ENCODE data around the gene CD40.

CD40 gene

GRCh38 chr20:46117704-46118467 is at the start of gene CD40:
TSS of gene CD40 (plus strand) at chr20:46118314. CDS start at chr20:46118344, 30 bp downstream.
- TF ChIP-seq GATA2 (IDR thresholded peaks at IDR 0.05; ENCODE audit: low read depth, low read length) (no peak), GATA3 (IDR thresholded peaks at IDR 0.05; ENCODE audit: low read depth, low read length) (no peak)

DNA sequence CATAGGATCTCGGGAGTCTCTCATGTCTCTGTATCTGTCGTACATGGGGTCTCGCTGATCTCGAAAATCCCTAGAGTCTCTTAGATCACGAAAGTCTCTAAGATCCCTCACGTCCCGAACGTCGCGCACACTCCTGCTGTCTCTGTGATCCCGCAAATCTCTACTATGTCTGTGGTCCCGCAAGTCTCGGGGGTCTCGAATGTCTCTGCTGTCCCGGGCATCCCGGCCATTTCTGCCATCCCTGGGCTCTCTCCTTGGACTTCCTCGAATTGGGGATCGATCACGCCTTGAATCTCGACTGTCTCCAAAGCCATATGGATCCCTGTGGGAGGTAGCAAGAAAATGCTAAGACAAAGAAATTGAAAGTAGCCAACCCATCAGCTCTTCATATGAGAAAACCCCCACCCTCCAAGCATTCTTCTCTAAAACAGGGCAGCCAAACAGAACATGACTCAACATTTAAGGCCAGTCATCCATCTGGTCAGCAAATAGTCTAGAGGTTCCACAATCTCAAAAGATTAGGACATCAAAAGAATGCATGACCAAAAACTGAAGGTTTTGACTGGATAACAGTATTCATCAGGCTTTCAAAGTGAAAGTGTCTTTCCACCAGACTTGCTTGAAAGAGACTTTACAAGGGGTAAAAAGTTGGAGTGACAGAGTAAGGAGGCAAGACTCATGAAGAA is 47.8 kb upstream of the CD40 start:
- TF ChIP-seq GATA2 (IDR thresholded peaks at IDR 0.05; ENCODE audit: low read depth, low read length) (no peak), GATA3 (IDR thresholded peaks at IDR 0.05; ENCODE audit: low read depth, low read length) (no peak)

- TF ChIP-seq GATA3 (IDR thresholded peaks at IDR 0.05; ENCODE audit: low read depth, low read length) (no peak), GATA2 (IDR thresholded peaks at IDR 0.05; ENCODE audit: low read depth, low read length) (no peak)
Measured at GRCh38 chr20:46071573-46071972, 46.5 kb upstream of the CD40 start.

GRCh38 chr20:46073024-46073423 is 45.1 kb upstream of the CD40 start:
- no peak for TF ChIP-seq GATA2 (IDR thresholded peaks at IDR 0.05; ENCODE audit: low read depth, low read length)
- no peak for TF ChIP-seq GATA3 (IDR thresholded peaks at IDR 0.05; ENCODE audit: low read depth, low read length)

DNA sequence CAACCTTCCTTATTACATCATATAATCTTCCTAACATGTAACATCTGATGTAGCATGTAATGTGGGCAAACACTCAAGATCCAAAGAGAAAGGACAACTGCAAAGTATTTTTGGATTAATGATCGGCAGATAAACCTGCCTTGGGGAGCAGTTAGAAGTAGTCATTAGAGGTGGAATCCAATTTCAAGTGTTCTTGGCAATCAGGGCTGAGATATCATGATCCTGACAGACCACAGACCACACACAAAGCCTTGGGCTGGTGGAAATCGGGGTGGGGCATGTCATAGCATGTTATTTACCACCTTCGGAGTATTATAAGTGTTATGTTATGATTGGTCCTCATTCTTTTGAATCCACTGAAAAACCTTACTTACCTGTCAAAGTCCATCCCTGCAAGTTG is 44.7 kb upstream of the CD40 start:
- TF ChIP-seq GATA2 (IDR thresholded peaks at IDR 0.05; ENCODE audit: low read depth, low read length) = no peak
- TF ChIP-seq GATA3 (IDR thresholded peaks at IDR 0.05; ENCODE audit: low read depth, low read length) = no peak

- TF ChIP-seq GATA2 (IDR thresholded peaks at IDR 0.05; ENCODE audit: low read depth, low read length) (no peak), GATA3 (IDR thresholded peaks at IDR 0.05; ENCODE audit: low read depth, low read length) (no peak)
Measured at GRCh38 chr20:46074006-46074405, 44.1 kb upstream of the CD40 start.

GRCh38 chr20:46076806-46077205 is 41.3 kb upstream of the CD40 start:
- TF ChIP-seq GATA2 (IDR thresholded peaks at IDR 0.05; ENCODE audit: low read depth, low read length) (no peak), GATA3 (IDR thresholded peaks at IDR 0.05; ENCODE audit: low read depth, low read length) (no peak)

- no peak for TF ChIP-seq GATA3 (IDR thresholded peaks at IDR 0.05; ENCODE audit: low read depth, low read length)
- TF ChIP-seq GATA2 (IDR thresholded peaks at IDR 0.05; ENCODE audit: low read depth, low read length) = no peak
Measured at GRCh38 chr20:46077642-46078305, 40.3 kb upstream of the CD40 start.

DNA sequence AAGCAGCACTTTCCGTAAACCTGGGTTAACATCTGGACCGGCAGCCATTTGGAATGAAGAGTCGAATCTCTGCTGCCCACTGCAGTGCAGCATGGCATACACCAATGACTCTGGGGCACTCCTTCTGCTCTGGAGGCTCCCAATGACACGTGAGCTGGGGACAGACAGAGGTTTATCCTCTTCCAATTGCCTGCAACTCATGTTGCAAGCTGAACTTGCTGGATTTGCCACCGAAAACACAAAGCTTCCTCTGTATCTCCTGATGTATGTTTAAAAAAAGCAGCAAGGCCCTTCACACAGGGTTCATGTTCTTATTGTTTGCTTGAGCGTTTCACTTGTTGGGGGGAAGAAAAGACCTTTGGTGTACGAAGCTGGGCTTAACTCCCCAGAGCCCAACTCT is 39.2 kb upstream of the CD40 start:
- no peak for TF ChIP-seq GATA3 (IDR thresholded peaks at IDR 0.05; ENCODE audit: low read depth, low read length)
- no peak for TF ChIP-seq GATA2 (IDR thresholded peaks at IDR 0.05; ENCODE audit: low read depth, low read length)

GRCh38 chr20:46081074-46081473 is 37.0 kb upstream of the CD40 start:
- TF ChIP-seq GATA3 (IDR thresholded peaks at IDR 0.05; ENCODE audit: low read depth, low read length) (no peak), GATA2 (IDR thresholded peaks at IDR 0.05; ENCODE audit: low read depth, low read length) (no peak)

- TF ChIP-seq GATA2 (IDR thresholded peaks at IDR 0.05; ENCODE audit: low read depth, low read length) (no peak), GATA3 (IDR thresholded peaks at IDR 0.05; ENCODE audit: low read depth, low read length) (no peak)
Measured at GRCh38 chr20:46083101-46083500, 35.0 kb upstream of the CD40 start.

DNA sequence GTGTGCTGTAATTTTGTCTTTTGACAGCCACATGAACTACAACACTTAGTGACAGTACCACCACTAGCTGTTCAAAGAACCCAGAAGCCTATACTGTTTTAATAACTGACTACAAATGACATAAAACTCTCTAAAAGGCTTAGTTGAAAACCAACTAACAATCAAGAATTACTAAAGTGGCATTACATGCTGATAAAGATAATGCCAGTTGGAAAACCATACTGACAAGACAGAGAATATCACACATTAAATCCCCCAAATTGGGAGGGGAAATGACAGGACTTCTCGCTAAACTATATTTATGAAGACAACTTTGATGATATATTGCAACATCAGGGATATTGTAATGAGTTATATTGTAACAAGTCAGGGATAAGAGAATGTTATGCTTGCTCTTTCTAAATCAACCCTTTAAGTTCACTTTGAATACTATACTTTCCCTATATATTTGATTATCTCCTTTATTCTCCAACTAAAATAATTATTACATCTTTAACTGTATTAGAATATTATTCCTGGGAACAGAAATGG is 34.5 kb upstream of the CD40 start:
- no peak for TF ChIP-seq GATA3 (IDR thresholded peaks at IDR 0.05; ENCODE audit: low read depth, low read length)
- TF ChIP-seq GATA2 (IDR thresholded peaks at IDR 0.05; ENCODE audit: low read depth, low read length) = no peak

- no peak for TF ChIP-seq GATA2 (IDR thresholded peaks at IDR 0.05; ENCODE audit: low read depth, low read length)
- no peak for TF ChIP-seq GATA3 (IDR thresholded peaks at IDR 0.05; ENCODE audit: low read depth, low read length)
Measured at GRCh38 chr20:46084805-46085178, 33.3 kb upstream of the CD40 start.

DNA sequence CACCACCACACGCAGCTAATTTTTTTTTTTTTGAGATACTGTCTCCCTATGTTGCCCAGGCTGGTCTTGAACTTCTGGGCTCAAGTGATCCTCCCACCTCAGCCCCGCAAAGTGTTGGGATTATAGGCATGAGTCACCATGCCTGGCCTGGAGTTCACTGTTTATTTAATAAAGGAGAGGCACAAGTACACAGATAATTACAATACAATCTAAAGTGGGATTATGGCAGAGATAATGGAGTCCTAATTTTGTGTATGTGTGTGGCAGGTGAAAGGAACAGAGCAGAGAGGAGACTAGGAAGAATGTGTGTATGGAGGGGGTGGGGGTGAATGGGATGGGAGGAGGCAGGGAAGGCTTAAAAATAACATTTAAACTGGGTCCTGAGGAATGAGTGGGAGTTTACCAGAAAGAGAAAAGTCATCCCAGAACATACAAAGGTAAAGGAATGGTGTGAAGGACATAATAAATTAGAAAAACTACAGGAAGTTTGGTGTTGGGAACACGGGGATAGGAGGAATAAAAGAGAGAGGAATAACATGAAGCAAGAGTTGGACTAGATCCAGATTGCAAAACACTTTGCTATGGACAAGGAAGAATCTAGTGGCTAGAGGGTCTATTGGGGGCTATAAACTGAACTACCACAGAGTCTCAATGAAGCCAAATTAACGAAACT is 32.8 kb upstream of the CD40 start:
- TF ChIP-seq GATA2 (IDR thresholded peaks at IDR 0.05; ENCODE audit: low read depth, low read length) = no peak
- TF ChIP-seq GATA3 (IDR thresholded peaks at IDR 0.05; ENCODE audit: low read depth, low read length) = no peak

Measured in SH-SY5Y (cell line).